ENCODE measurements around the gene CDSN.

DNA sequence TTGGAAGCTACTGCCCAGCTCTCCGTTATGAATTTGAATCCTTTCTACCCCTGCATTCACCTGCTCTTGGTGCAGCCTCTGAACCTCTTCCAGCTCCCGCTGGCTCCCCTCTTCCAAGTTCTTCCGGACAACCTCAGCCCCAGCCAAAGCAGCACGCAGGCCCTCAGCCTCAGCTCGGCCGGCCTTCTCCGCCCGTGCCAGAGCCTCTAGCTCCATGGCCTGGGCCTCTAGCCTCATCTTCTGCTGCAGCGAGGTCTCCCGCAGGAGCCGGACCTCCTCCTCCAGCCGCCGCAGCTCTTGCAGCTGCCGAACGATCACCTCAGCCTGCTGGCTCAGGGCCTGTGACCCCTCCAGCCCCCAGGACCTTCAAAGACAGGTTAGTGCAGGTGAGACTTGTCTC, 34.2 kb upstream of the CDSN start:
- no peak for TF ChIP-seq CTCF (IDR thresholded peaks at IDR 0.05)
- no peak for TF ChIP-seq ZFX (IDR thresholded peaks at IDR 0.05; ENCODE audit: borderline replicate concordance)

Measured in 22Rv1 (cell line).